ENCODE data around the gene CCL21.
"Not testable (repeated sequence)": the region's sequence is repeated elsewhere in the genome, so short reads cannot be mapped to it uniquely, and the experiment has no call there.

CCL21 gene, protein sequence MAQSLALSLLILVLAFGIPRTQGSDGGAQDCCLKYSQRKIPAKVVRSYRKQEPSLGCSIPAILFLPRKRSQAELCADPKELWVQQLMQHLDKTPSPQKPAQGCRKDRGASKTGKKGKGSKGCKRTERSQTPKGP

DNA sequence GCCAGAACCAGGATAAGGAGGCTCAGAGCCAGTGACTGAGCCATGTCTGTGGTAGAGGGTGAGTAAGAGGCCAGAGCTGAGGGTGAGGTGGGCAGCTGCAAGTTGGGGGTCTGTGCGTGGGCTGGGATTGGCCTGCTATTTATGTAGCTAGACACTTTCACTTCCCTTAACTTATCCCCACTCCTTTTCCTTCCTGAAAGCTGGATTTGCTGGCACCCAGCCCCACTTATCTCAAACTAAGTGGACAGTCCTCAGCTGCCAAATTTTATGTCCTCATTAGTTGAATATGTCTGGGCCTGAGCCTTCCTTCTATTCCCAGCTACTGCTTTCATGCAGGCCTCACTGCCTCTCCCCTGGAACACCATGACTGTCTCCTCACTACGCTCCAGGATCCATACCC, at the start of gene CCL21:
TSS of gene CCL21 (minus strand) at position 114 of the 400 bp plus-strand sequence. CDS start at position 44, 70 bp downstream.
- no peak for DNase-seq (ENCODE audit: low spot score)

DNA sequence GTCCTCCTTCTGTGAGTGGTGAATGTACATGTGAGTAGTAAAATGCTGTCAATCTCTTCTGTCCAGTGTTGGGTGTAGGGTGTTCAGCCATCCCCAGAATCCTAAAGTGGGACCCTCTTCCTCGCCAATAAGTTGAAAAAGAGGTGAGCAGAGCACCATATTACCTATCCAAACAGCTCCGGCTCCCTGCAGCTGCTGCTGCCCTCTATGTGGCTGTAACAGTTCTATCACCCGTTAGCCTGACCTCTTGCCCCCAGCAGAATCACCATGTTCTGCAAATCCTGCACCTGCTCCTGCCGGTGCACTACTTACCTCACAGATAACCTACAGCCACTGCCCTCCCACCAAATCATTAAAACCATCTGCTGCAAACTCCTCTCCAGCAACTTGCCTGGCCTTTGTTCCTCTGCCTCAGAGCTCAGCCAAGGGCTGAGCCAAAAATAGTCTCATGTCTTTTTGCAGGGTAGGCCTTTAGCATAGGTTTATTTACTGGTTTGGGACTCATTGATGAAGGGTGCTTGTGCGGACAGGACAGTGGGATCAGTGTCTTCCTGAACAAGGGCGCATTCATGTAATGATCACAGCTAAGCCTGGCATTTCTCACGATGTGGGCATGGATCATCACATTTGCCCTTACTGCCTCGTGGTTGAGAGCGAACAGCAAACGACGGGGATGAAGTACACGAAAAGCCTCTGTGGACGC, 49.6 kb upstream of the CCL21 start:
- DNase-seq (ENCODE audit: low spot score), result no peak

DNA sequence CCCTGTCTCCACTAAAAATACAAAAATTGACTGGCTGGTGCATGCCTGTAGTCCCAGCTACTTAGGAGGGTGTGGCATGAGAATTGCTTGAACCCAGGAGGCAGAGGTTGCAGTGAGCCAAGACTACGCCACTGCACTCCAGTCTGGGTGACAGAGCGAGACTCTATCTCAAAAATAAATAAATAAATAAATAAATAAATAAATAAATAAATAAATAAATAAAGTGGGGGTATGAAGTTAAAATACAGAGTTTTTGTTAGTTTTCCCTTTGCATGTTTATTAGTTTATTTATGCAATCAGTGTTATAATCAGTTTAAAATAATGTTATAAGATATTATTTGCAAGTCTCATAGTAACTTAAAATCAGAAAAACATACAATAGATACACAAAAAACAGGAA, 40.4 kb upstream of the CCL21 start:
- DNase-seq (ENCODE audit: low spot score), result not testable (repeated sequence)

DNA sequence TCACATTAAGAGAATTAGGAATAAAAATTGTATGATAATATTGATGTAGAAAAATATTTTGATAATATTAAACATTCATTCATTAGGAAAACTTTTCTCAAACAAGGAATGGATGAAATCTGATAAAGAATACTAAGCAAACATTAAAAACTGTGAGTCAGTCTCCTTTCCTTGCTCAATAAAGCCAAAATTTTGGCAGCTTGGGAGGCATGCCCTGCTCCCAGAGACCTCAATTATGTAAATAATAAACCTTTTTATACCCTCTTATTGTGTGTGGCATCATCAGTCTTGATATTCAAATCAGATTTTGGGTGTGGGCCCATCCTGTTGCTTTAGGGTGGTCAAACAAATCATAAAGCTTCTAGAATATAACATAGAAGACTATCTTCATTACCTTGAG, 36.6 kb upstream of the CCL21 start:
- no peak for DNase-seq (ENCODE audit: low spot score)

DNA sequence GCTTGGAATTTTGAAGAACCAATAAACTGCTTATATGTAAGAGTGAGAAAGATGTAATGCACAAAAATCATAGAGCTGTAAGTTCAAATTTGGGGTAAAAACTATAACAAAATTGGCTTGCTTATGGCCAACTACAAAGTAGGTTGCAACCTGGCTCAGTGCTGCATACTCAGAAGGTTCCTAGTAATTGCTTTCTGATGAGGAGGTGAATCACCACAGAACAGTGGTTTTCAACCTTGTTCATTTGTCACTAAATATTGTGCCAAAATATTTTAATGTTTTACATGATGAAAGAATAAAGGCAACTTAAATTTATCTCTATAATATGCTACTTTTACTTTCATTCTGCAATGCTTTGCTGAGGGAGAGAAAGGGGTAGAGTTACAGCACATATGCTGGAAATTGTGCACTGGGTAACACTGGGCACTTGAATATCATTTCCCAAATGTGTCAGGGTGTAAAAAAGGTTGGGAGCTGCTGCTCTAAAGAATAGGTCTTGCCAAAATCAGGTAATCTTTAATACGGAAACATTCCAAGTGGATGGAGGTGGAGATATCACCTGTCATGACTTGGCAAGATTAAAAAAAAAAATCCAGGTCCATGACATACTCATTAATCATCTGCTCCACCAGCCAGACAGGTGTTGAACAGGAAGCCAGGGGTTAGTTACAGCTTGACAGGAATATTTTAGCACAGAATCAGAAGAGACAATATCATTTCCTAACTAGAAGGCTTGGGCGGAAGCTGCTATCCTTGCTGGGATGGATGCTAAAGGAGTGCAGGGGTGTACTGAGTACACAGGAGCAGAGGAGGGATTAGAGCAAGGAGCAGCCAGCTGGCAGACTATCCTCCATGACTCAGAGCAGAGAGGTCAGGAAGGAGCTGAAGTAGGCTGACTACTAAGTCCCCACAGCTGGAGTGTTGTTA, 34.6 kb upstream of the CCL21 start:
- DNase-seq (ENCODE audit: low spot score), result no peak

DNA sequence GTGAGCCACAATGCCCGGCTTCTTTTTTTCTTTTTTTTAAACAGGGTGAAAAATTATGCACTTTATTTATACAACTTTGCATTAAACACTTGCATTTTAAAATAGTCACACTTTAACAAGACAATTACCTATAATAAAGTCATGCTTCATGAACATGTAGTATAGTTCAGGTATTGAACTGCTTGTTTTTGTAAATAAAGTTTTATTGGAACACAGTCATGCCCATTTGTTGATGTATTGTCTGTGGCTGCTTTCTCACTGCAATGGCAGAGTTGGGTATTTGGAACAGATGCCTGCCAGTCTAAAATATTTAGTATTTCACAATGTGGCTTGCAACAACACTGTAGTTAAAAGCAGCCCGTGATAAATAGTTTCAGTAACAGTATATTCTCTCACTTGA, 32.8 kb upstream of the CCL21 start:
- no peak for DNase-seq (ENCODE audit: low spot score)

DNA sequence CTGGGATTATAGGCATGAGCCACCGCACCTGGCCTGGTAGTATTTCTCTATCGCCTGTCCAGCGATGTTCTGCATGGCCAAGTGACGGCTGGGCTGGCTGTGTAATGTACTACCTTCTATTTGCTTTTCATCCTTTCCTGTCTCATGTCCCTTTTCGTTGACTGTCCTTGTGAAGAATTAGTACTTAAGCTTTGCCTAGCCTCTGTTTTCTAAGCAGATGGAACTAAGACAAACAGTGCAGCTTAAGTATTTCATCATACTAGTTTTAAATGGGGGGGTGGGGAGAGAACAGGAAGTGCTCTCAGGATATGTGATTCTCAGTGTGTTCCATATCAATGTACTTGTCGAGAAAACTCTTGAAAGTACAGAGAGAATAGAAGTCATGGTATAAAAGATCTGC, 31.7 kb upstream of the CCL21 start:
- no peak for DNase-seq (ENCODE audit: low spot score)

DNA sequence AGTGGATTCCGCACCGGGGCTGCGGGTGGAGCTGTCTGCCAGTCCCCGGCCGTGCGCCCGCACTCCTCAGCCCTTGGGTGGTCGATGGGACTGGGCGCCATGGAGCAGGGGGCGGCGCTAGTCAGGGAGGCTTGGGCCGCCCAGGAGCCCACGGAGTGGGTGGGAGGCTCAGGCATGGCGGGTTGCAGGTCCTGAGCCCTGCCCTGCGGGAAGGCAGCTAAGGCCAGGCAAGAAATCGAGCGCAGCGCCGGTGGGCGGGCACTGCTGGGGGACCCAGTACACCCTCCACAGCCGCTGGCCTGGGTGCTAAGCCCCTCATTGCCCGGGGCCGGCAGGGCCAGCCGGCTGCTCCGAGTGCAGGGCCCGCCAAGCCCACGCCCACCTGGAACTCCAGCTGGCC, 30.2 kb upstream of the CCL21 start:
- not testable (repeated sequence) for DNase-seq (ENCODE audit: low spot score)

DNA sequence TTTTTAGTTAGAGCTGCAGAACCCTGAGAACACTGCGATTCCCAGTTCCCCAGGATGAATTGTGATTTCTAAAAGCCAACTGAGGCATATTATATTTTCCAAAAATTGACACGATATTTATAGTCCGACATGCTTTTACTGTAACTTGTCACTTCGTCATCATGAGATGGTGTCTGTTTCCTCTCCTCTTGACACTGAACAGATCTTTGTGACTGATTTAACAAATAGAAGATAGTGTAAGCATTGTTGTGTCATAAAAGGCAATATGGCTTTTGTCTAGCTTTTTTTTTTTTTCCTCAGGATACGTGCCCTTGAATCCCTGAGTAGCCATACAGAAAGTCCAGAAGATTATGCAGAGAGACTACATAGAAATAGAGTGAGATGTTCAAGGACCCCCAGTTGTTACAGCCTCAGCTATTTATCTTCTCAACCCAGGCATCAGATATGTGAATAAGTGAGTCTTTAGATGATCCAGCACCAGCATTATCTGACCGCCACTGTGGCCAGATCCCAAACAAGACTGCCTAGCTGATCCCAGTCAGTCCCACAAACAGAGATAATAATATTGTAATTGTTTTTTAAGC, 27.8 kb upstream of the CCL21 start:
- DNase-seq (ENCODE audit: low spot score), result no peak

DNA sequence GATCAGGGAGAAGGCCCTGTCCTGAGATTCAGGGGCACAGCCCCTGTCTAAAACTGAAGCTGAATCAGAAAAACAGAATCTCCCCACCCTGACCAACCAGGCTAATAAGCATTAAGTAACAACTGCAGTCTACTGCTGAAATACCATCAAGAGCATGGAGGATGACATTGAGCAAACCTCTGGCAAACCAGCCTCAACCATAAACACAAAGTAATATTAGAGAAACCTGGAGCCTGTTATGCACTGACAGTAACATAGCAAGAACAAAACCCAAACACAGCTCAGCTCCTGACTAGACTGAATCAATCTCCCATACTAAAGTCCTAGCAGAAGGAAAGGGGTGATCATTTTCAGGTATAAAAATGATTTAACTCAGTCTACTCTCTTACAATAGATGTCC, 24.8 kb upstream of the CCL21 start:
- no peak for DNase-seq (ENCODE audit: low spot score)

DNA sequence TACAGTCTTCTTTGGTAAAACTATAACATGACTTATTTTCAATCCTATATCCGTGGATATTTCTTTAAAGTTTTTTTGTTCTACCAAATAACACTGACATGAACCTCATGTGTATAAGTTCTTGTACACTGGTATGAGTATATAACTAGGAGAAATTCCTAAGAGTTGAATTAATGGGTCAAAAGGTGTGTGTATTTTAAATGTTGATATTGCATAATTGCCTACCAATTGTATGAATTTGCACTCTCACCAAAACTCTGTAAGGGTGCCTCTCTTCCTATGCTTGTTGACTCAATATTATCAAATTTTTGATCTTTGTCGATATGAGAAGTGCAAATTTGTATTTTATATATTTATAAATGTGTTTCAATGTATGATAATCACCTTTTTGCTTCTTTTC, 22.9 kb upstream of the CCL21 start:
- DNase-seq (ENCODE audit: low spot score), result no peak

DNA sequence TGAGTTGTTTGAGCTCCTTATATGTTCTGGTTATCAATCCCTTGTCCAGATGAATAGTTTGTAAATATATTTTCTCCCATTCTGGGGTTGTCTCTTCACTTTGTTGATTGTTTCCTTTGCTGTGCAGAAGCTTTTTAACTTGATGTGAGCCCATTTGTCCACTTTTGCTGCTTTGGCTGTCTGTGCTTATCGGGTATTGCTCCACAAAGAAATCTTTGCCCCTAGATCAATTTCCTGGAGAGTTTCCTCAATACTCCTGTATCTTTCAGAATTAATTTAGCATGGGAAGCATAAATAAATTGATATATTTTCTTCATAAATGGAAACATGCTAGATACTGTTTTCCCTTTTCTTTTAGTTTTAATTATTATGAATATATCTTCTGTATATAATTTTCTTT, 22.5 kb upstream of the CCL21 start:
- DNase-seq (ENCODE audit: low spot score), result no peak

DNA sequence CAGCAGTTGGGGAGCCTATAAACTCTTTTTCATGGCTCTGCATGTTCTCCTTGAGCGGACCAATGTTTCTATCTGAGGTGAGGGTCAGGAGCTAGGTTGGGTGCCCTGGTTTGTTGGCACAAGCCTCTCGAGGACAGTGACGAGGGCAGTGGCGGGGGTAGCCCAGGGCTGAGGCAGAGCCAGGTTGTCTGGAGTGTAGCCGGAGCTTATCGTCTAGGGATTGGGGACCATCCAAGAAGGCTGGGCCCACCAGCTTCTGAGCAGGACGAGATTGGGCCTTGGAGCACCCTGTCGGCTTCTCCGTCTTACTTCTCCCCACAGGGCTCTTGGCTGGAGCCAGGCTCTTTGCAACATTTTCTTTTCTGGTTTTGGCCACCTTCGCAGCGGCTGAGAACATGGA, 13.2 kb upstream of the CCL21 start:
- DNase-seq (ENCODE audit: low spot score), result no peak

DNA sequence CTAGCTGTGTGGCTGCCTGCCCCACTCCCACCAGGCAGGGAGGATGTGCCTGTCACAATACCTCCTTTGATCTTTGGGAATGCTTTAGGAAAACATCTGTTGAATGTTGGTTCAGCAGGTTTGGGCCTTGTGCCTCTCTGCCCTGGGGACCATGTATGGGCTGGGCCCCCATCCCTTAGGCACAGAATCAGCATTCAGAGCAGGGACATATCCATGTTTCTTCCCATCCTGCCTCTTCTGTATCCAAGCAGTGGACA, 9.8 kb upstream of the CCL21 start:
- DNase-seq (ENCODE audit: low spot score), result not testable (repeated sequence)

DNA sequence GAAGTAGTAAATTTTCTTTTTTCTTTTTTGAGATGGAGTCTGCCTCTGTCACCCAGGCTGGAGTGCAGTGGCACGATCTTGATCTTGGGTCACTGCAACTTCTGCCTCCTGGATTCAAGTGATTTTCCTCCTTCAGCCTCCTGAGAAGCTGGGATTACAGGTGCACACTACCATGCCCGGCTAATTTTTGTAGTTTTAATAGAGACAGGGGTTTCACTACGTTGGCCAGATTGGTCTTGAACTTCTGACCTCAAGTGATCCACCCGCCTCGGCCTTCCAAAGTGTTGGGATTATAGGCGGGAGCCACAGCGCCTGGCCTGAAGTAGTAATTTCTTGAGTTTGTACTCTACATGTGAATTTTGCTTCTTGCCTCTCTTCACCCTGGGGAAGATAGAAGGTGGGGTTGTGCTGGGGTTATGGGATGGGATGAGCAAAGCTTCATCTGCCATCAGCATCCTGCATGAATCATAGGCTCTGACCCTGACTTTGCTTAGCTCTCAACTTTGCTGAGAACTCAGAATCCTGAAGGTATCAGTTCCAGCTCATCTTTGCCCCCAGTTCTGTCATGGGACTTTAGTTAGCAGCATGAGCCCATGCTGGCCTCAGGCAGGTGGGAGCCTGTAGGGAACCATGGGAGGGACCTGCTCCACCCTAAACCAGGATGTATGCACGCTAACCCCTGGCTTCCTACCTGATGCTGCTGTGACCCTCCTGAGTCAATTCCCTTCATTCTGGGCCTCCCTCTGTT, 9.3 kb upstream of the CCL21 start:
- DNase-seq (ENCODE audit: low spot score), result no peak

DNA sequence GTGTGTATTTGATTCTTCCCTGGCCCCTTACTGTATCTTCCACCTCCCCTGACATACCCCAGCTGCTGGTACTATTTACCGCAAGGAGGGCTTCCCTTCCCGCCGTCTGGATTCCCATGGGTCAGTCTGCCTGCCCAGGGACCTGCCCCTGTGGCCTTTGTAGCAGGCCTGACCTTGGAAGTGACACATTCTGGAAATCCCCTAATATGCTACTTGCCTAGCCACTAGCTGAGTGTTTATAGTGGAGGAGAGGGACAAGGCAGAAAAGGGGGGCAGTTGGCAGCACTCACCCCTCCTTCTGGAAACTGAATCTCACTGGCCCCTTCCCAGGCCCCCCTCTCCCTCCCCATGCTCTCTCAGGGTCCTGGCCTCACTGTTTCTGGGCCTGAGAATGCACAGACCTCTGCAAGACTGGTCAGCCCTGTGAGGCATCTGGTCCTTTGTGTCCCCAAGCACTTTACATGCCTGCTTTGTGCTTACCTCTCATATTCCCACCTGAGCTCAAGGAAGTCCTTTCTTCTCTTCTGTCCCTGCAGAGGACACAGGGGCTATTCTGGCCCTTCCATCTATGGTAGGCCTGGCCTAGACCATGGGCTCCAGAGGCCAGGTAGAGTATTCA, 8.2 kb upstream of the CCL21 start:
- DNase-seq (ENCODE audit: low spot score), result no peak

DNA sequence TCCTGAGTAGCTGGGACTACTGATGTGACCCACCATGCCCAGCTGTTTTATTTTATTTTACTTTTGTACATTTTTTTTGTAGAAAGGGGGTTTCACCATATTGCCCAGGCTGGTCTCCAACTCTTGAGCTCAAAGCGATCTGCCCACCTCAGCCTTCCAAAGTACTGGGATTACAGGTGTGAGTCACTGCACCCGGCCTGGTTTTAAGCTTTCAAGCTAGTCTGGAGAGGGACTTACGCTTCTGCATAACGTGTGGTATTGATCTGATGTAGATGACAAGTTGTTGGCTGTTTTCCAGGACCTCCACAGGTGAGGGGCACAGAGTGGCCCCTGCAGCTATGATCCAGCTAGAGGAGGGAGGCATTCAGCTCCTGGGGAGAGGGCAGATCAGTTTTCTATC, 6.8 kb upstream of the CCL21 start:
- DNase-seq (ENCODE audit: low spot score), result no peak

DNA sequence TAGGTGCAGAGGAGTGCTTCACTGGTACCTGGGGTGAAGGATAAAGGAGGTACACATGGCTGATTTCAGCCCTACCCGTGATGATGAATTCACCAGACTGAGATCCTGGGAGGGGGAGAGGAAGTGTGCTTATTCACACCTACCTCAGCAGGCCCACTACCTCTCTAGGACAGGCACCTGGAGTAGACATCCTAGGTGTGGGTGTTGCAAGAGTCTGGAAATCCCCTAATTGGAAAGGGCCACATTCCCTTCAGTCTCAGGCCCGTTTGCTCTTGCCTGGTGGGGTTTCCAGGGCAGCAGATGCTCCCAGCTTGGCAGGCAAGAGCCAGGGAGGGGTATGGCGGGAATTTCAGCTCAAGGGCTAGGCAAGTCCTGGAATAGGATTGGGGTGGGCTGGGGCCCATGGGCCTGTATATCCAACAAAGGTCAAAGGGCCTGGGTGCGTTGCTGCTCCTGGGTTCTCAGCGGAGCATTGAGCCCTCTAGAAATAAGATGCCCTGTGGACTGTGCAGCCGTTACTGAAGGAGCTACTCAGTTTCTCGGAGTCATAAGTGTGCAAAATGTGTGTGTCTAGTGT, 5.8 kb upstream of the CCL21 start:
- DNase-seq (ENCODE audit: low spot score), result no peak

DNA sequence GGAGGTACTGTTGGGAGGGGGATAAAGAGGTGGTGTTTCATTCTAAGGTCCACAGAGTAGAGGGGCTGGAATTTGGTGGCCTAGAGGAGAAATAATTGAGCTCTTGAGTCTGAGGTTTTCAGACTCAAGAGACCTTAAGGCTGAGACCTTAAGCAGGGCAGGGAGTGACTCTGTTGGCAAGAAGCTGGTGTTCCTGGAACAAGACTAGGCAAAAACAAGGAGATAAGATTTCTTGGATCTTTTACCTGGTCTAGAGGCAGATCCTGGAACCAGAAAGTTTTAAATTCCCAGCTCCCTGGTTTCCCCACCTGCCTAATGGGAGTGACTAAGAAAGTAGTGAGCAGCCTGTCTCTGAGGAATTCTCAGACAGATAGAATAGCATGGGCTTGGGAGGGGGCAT, 4.1 kb upstream of the CCL21 start:
- DNase-seq (ENCODE audit: low spot score), result no peak

DNA sequence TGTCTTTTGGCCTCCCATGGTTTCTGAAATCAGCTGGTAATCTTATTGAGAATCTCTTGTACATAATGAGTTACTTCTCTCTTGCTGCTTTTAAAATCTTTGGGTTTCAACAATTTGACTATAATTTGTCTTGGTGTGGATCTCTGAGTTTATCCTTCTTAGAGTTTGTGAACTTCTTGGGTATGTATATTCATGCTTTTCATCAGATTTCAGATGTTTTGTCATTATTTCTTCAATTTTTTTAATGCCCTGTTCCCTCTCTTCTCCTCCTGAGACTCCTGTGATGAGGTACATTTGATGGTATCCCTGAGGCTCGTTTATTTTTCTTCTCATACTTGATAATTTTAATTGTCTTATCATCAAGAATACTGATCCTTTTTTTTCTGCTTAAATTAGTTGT, 2.2 kb upstream of the CCL21 start:
- DNase-seq (ENCODE audit: low spot score), result no peak

DNA sequence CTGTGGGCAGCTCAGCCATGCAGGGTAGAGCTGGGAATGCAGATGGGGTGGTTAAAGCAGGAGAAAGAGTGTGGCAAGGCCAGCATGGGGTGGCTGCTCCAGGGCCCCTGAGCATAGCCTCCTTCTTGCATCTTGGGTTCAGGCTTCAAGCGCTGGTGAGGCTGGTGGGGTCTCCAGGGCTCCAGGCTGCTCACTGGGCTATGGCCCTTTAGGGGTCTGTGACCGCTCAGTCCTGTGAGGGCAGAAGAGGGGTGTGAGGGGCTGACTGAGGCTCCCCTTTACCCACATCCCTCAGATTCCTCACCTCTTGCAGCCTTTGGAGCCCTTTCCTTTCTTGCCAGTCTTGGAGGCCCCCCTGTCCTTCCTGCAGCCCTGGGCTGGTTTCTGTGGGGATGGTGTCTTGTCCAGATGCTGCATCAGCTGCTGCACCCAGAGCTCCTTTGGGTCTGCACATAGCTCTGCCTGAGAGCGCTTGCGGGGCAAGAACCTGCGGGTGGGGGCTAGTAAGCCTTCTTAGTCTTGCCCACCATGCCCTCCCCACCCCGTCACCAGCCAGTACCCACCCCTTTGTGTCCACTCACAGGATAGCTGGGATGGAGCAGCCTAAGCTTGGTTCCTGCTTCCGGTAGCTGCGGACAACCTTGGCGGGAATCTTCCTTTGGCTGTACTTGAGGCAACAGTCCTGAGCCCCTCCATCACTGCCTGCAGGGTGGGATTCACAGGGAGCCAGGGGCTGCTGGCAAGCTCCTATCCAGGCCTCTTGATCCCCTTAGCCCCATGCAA, 549 bp downstream of the CCL21 start:
- DNase-seq (ENCODE audit: low spot score), result no peak
